ENCODE results near the gene FBN2.
"Not testable (repeated sequence)": the region's sequence is repeated elsewhere in the genome, so short reads cannot be mapped to it uniquely, and the experiment has no call there.

The FBN2 gene

DNA sequence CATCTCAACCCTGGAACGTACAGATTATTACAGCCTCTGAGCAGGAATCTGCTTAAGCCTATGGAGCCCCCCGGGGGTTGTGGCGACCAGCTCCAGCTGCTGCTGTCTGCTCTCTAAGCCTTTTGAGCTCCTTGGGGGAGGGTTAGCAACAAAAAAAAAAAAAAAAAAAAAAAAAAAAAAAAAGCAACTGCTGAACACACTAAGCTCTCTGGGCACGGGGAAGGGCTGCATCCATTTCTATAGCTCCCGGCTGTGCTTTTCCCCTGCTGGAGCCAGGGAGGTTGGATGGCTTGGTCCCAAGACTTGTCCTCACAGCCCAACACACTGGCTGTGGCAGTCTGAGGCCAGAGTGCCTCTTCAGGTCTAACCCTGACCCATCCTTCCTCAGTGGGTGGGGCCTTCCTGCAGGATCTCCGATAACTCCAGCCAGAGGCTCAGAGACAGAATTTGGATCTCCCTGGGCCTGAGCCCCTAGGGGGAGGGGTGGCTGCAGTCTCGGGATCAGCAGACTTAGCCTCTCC, 82.1 kb downstream of the FBN2 start:
- no peak for ATAC-seq

DNA sequence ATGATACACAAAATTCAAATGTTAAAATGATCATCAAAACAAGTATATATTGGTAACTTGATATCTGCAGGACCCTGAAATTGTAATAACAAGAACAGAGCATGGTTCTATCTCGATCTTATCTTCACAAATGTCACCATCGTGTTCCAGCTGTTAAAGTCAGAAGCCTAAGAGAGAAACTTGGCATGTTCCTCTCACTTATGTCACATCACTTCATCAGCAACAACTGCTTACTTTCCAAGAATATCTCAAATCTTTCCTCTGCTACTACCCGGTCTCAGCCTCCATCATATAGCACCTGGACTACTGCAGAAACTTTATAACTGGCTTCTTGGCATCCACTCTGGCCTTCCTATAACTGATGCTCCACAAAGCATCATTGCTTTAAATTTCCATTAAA, 84.9 kb downstream of the FBN2 start:
- TF ChIP-seq SNAI2 (CRISPR knock-in tag; IDR thresholded peaks at IDR 0.05) = no peak
- TF ChIP-seq, protein P1, sequence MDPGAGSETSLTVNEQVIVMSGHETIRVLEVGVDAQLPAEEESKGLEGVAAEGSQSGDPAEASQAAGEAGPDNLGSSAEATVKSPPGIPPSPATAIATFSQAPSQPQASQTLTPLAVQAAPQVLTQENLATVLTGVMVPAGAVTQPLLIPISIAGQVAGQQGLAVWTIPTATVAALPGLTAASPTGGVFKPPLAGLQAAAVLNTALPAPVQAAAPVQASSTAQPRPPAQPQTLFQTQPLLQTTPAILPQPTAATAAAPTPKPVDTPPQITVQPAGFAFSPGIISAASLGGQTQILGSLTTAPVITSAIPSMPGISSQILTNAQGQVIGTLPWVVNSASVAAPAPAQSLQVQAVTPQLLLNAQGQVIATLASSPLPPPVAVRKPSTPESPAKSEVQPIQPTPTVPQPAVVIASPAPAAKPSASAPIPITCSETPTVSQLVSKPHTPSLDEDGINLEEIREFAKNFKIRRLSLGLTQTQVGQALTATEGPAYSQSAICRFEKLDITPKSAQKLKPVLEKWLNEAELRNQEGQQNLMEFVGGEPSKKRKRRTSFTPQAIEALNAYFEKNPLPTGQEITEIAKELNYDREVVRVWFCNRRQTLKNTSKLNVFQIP (CRISPR knock-in tag; IDR thresholded peaks at IDR 0.05; ENCODE audit: borderline replicate concordance, low read depth) = no peak
- no peak for ATAC-seq

More for the DNA sequence above, 82.1 kb downstream of the FBN2 start:
- TF ChIP-seq TCF4 (CRISPR knock-in tag; IDR thresholded peaks at IDR 0.05; ENCODE audit: borderline replicate concordance) = no peak
- TF ChIP-seq OSR1 (CRISPR knock-in tag; IDR thresholded peaks at IDR 0.05) = no peak
- TF ChIP-seq ARNTL (CRISPR knock-in tag; IDR thresholded peaks at IDR 0.05; ENCODE audit: borderline replicate concordance, low read depth) = no peak
- no peak for TF ChIP-seq ZNF565 (CRISPR knock-in tag; conservative IDR thresholded peaks at IDR 0.05; ENCODE audit: low read depth)
- no peak for TF ChIP-seq TOX (CRISPR knock-in tag; IDR thresholded peaks at IDR 0.05; ENCODE audit: borderline replicate concordance)
- TF ChIP-seq GLIS3 (CRISPR knock-in tag; IDR thresholded peaks at IDR 0.05) = no peak
- TF ChIP-seq SNAI2 (CRISPR knock-in tag; IDR thresholded peaks at IDR 0.05) = no peak
- no peak for TF ChIP-seq ESRRG (CRISPR knock-in tag; IDR thresholded peaks at IDR 0.05)
- TF ChIP-seq, protein P2, sequence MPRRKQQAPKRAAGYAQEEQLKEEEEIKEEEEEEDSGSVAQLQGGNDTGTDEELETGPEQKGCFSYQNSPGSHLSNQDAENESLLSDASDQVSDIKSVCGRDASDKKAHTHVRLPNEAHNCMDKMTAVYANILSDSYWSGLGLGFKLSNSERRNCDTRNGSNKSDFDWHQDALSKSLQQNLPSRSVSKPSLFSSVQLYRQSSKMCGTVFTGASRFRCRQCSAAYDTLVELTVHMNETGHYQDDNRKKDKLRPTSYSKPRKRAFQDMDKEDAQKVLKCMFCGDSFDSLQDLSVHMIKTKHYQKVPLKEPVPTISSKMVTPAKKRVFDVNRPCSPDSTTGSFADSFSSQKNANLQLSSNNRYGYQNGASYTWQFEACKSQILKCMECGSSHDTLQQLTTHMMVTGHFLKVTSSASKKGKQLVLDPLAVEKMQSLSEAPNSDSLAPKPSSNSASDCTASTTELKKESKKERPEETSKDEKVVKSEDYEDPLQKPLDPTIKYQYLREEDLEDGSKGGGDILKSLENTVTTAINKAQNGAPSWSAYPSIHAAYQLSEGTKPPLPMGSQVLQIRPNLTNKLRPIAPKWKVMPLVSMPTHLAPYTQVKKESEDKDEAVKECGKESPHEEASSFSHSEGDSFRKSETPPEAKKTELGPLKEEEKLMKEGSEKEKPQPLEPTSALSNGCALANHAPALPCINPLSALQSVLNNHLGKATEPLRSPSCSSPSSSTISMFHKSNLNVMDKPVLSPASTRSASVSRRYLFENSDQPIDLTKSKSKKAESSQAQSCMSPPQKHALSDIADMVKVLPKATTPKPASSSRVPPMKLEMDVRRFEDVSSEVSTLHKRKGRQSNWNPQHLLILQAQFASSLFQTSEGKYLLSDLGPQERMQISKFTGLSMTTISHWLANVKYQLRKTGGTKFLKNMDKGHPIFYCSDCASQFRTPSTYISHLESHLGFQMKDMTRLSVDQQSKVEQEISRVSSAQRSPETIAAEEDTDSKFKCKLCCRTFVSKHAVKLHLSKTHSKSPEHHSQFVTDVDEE (CRISPR knock-in tag; IDR thresholded peaks at IDR 0.05) = no peak

DNA sequence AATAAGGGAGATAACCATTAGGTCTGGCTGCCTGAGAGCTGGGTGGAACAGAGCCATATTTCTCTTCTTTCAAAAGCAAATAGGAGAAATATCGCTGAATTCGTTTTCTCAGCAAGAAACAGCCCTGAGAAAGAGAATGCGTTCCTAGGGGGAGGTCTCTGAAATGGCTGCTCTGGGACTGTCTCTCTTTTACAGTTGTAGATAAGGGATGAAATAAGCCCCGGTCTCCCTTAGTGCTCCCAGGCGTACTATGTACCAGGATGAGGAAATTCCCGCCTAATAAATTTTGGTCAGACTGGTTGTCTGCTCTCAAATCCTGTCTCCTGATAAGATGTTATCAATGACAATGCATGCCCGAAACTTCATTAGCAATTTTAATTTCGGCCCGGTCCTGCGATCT, 90.8 kb downstream of the FBN2 start:
- ATAC-seq = not testable (repeated sequence)

DNA sequence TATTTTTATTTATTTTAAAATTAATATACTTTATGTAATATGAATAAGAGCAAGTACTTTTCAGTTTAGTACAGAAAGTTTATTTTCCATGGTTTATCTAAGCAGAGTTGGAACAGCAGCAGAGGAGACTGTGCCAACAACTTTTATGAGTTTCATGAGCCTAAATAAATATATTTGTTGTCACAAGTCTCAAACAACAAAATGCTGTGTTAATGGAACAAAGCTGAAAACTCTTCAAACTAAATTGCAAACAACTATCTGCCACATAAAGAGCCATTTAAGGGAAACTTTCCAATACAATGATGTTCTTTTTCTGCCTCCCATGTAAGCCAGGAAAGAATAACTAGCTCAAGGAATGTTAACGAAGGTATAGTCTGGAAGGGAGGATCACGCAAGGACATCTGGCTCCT, 96.1 kb downstream of the FBN2 start:
- no peak for TF ChIP-seq ZC3H10 (CRISPR knock-in tag; IDR thresholded peaks at IDR 0.05)
- TF ChIP-seq SNAI2 (CRISPR knock-in tag; IDR thresholded peaks at IDR 0.05) = no peak
- no peak for TF ChIP-seq ZFP3 (CRISPR knock-in tag; IDR thresholded peaks at IDR 0.05)
- no peak for TF ChIP-seq ZNF565 (CRISPR knock-in tag; conservative IDR thresholded peaks at IDR 0.05; ENCODE audit: low read depth)
- TF ChIP-seq, protein P3, sequence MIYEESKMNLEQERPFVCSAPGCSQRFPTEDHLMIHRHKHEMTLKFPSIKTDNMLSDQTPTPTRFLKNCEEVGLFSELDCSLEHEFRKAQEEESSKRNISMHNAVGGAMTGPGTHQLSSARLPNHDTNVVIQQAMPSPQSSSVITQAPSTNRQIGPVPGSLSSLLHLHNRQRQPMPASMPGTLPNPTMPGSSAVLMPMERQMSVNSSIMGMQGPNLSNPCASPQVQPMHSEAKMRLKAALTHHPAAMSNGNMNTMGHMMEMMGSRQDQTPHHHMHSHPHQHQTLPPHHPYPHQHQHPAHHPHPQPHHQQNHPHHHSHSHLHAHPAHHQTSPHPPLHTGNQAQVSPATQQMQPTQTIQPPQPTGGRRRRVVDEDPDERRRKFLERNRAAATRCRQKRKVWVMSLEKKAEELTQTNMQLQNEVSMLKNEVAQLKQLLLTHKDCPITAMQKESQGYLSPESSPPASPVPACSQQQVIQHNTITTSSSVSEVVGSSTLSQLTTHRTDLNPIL (CRISPR knock-in tag; IDR thresholded peaks at IDR 0.05; ENCODE audit: low read depth) = no peak
- no peak for TF ChIP-seq CSDC2 (CRISPR knock-in tag; IDR thresholded peaks at IDR 0.05)
- TF ChIP-seq ISL1 (CRISPR knock-in tag; IDR thresholded peaks at IDR 0.05) = no peak
- no peak for TF ChIP-seq PPARA (CRISPR knock-in tag; IDR thresholded peaks at IDR 0.05; ENCODE audit: borderline replicate concordance)
- no peak for TF ChIP-seq OSR1 (CRISPR knock-in tag; IDR thresholded peaks at IDR 0.05)
- no peak for TF ChIP-seq GLIS3 (CRISPR knock-in tag; IDR thresholded peaks at IDR 0.05)
- ATAC-seq = no peak

DNA sequence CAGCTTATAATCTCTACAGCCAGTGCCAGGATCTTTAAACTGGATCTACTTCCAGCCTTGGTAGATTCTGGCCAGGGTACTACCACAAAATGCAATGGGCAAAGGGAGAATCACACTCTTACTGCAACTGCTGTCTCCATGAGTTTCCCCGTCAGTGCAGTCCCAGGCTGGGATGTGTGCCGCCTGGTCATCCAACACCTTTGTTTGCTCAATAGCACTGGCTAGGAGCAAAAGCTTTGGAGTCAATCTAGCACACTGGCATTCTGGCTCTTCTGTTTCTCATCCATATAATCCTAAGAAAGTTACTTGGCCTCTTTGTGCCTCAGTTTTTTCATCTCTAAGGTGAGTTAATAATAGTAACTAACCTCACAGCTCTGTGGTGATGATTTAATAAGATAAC, 96.9 kb downstream of the FBN2 start:
- ATAC-seq = no peak

More for the DNA sequence above, 96.9 kb downstream of the FBN2 start:
- TF ChIP-seq ZNF565 (CRISPR knock-in tag; conservative IDR thresholded peaks at IDR 0.05; ENCODE audit: low read depth) (no peak), BACH2 (CRISPR knock-in tag; IDR thresholded peaks at IDR 0.05; ENCODE audit: borderline replicate concordance) (no peak), ARNTL (CRISPR knock-in tag; IDR thresholded peaks at IDR 0.05; ENCODE audit: borderline replicate concordance, low read depth) (no peak), ZFP30 (CRISPR knock-in tag; IDR thresholded peaks at IDR 0.05) (no peak), ZNF70 (CRISPR knock-in tag; IDR thresholded peaks at IDR 0.05) (no peak), RARB (CRISPR knock-in tag; IDR thresholded peaks at IDR 0.05) (no peak), TOX (CRISPR knock-in tag; IDR thresholded peaks at IDR 0.05; ENCODE audit: borderline replicate concordance) (no peak), ESRRG (CRISPR knock-in tag; IDR thresholded peaks at IDR 0.05) (no peak), ISL1 (CRISPR knock-in tag; IDR thresholded peaks at IDR 0.05) (no peak), ZNF8 (CRISPR knock-in tag; IDR thresholded peaks at IDR 0.05) (no peak), ZFP3 (CRISPR knock-in tag; IDR thresholded peaks at IDR 0.05) (no peak), GLIS3 (CRISPR knock-in tag; IDR thresholded peaks at IDR 0.05) (no peak), SNAI2 (CRISPR knock-in tag; IDR thresholded peaks at IDR 0.05) (no peak), ZC3H10 (CRISPR knock-in tag; IDR thresholded peaks at IDR 0.05) (no peak), TCF4 (CRISPR knock-in tag; IDR thresholded peaks at IDR 0.05; ENCODE audit: borderline replicate concordance) (no peak), PPARA (CRISPR knock-in tag; IDR thresholded peaks at IDR 0.05; ENCODE audit: borderline replicate concordance) (no peak)
- TF ChIP-seq, protein P4, sequence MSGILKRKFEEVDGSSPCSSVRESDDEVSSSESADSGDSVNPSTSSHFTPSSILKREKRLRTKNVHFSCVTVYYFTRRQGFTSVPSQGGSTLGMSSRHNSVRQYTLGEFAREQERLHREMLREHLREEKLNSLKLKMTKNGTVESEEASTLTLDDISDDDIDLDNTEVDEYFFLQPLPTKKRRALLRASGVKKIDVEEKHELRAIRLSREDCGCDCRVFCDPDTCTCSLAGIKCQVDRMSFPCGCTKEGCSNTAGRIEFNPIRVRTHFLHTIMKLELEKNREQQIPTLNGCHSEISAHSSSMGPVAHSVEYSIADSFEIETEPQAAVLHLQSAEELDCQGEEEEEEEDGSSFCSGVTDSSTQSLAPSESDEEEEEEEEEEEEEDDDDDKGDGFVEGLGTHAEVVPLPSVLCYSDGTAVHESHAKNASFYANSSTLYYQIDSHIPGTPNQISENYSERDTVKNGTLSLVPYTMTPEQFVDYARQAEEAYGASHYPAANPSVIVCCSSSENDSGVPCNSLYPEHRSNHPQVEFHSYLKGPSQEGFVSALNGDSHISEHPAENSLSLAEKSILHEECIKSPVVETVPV (CRISPR knock-in tag; IDR thresholded peaks at IDR 0.05) = no peak
- TF ChIP-seq, protein P3 (CRISPR knock-in tag; IDR thresholded peaks at IDR 0.05; ENCODE audit: low read depth) = no peak

Data from SK-N-SH treated with all-trans-retinoic acid at 6 μM for 48 hours (cell line).